ENCODE measurements around the gene COPZ2.
"Not testable (repeated sequence)": the region's sequence is repeated elsewhere in the genome, so short reads cannot be mapped to it uniquely, and the experiment has no call there.

The COPZ2 gene

GRCh38 chr17:48056246-48056745 lies 18.7 kb upstream of the COPZ2 start:
- no peak for DNase-seq

GRCh38 chr17:48055531-48056245 lies 18.1 kb upstream of the COPZ2 start:
- DNase-seq, result no peak

GRCh38 chr17:48054238-48055185 lies 16.9 kb upstream of the COPZ2 start:
- DNase-seq, result peak in 41 of 51 donors; percentile 13 to 87 (median 66)

GRCh38 chr17:48053758-48054237 lies 16.2 kb upstream of the COPZ2 start:
- no peak for DNase-seq

DNA sequence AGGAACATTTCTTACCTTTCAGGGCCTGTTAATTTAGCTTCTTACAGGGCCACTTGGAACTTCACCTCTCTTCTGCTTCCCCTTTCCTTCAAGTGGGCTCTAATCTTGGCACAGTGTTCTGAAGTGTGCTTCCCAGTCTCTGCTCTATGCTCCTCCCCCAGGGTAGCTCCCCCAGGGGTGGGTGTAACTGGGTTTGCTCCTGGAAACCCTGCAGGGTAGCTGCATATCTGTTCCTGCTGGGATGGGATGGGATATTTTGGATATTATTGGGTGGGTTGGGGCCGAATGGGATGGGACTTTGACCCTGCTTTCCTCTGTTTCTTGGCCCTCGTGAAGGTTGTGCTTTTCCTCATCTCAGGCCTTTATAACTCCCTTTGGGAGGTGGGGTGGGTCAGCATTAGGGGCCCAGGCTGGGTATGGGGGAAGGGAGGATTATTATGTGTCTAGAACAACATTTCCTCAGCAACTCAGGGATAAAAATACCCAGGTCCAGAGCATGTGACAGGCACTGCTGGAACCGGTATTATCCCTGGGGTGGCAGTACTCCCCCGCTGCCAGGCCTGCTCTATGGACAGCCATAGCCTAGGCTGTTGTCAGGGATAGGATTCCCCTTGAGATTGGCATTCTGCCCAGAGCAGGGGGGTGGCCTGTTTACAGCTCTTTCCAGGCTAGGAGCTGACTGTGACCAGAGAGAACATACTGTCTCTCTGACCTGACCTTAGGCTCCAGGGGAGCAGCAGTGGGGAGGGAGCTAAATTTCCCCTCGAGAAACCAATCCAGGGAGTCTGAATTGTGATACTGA lies 15.6 kb upstream of the COPZ2 start:
- peak in 37 of 51 donors; percentile 5 to 76 (median 48) for DNase-seq

GRCh38 chr17:48051706-48052486 lies 14.3 kb upstream of the COPZ2 start:
- DNase-seq, result peak in 3 of 51 donors; percentile 7 to 25 (median 18)

DNA sequence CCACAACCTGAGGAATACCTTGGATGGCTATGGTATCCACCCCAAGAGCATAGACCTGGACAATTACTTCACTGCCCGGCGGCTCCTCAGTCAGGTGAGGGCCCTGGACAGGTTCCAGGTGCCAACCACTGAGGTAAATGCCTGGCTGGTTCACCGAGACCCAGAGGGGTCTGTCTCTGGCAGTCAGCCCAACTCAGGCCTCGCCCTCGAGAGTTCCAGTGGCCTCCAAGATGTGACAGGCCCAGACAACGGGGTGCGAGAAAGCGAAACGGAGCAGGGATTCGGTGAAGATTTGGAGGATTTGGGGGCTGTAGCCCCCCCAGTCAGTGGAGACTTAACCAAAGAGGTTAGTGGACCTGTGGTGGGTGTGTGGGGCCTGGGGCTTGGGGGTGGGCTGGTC lies 13.7 kb upstream of the COPZ2 start:
- no peak for DNase-seq

- DNase-seq, result peak in 40 of 51 donors; percentile 49 to 95 (median 80)
Observed at GRCh38 chr17:48048384-48049126, 11.0 kb upstream of the COPZ2 start.

- DNase-seq, result peak; percentile 85 to 100 (median 99)
Observed at GRCh38 chr17:48047741-48048383, 10.3 kb upstream of the COPZ2 start, which contains the start of gene NFE2L1. Gene NFE2L1 (plus strand): TSS chr17:48048359. CDS start chr17:48051119, 2,760 bp downstream.

GRCh38 chr17:48047113-48047740 lies 9.6 kb upstream of the COPZ2 start:
- DNase-seq, result peak in 1 of 51 donors; percentile 47

- DNase-seq, result no peak
Observed at GRCh38 chr17:48046296-48046695, 8.7 kb upstream of the COPZ2 start.

GRCh38 chr17:48045316-48046001 lies 7.9 kb upstream of the COPZ2 start:
- DNase-seq, result peak in 1 of 51 donors; percentile 20

DNA sequence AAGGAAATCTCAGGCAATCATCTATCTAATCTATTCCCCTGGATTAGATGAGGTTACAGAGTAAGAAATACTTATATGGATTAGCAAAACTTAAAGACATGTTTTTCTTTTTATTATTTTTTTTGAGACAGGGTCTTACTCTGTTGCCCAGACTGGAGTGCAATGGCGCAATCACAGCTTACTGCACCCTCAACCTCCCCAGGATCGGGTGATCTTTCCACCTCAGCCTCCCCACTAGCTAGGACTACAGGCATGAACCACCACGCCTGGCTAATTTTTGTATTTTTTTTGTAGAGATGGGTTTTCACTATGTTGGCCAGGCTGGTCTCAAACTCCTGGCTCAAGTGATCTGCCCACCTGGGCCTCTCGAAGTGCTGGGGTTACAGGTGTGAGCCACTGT lies 7.3 kb upstream of the COPZ2 start:
- no peak for DNase-seq

GRCh38 chr17:48043176-48043575 lies 5.6 kb upstream of the COPZ2 start:
- DNase-seq, result peak in 1 of 51 donors; percentile 8

DNA sequence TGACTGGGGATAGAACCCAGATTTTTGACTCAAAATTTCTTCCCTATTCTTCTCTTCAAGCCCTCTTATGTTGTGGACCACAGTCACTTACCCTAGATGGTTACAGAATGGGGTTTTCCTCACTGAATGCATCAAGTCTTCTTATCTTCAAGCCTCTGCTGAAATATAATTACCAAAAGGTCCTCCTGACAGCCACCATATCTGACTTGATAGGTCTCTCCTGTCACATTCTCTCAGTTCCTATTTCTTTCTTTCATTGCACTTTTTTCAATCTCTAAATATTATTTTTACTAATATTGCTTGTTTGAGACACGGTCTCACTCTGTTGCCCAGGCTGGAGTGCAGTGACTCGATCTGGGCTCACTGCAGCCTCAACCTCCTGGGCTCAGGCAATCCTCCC lies 1.1 kb upstream of the COPZ2 start:
- DNase-seq, result no peak

- no peak for DNase-seq
Observed at GRCh38 chr17:48037838-48038323, 284 bp upstream of the COPZ2 start.

- DNase-seq, result no peak
Observed at GRCh38 chr17:48036693-48037035, 933 bp downstream of the COPZ2 start.

DNA sequence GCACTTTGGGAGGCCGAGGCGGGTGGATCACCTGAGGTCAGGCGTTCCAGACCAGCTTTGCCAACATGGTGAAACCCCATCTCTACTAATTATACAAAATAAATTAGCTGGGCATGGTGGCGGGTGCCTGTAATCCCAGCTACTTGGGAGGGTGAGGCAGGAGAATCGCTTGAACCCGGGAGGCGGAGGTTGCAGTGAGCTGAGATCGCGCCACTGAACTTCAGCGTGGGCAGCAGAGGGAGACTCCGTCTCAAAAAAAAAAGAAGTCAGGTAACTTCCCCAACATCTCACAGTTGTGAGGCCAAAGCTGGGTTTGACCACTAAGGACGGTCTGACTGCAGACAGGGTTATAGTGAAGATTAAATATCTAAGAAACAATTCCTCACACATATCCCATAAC lies 2.9 kb downstream of the COPZ2 start:
- not testable (repeated sequence) for DNase-seq

Data from hypothalamus (tissue), 51 donors.